ENCODE data around the gene NTF3.

Gene NTF3

DNA sequence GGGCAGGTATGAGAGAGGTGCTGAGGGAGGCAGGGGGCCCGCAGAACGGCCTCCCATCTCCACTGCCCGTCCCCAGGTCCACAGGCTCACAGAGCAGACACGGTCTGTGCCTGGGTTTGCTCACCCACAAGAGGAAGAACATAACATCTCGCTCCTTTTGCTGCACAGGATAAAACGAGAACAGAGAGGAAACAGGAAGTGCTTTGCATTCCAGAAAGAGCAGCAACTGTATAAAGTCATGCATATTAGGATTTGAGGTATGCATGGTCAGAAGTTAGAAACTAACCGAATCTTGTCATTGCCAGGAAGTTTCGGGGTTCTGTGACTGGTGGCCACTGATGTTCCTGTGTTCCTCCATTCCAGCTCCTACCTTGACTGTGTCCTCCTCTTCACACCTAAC lies 25.0 kb downstream of the NTF3 start:
- no peak for DNase-seq

DNA sequence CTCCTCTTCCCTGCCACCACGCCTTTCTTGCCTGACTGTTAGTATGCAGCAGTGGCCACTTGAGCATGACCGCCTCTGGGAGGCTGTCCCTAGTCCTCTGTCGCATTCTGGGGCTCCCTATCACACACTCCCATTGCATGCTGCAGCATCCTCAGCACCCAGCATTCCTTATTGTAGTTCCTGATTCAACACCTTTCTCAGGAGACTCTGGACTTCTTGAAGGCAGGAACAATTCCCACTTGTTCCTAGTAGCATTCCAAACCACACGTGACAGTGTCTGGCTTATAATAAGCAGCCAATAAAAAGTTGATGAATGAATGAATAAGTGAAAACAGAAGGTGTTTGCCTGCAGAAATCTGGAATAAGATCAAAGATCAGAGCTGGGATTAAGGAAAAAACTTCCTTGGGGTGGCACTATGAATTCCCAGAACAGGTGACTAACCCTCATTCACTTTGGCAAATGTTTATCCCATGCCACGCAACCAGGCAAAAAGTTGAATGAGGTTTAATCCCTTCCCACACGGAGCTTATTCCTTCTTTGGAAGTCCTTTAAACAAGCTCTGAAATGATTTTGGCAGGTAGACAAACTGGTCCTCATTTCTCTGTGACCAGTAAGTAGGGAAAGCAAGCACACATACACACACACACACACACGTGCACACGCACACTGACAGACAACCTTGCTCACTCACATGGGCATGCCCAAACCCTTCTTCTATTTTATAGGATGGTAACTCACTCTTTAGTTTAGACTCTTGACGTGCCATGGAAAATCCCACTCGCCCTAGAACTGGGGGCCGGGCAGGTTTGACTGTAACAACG lies 26.5 kb downstream of the NTF3 start:
- no peak for DNase-seq

DNA sequence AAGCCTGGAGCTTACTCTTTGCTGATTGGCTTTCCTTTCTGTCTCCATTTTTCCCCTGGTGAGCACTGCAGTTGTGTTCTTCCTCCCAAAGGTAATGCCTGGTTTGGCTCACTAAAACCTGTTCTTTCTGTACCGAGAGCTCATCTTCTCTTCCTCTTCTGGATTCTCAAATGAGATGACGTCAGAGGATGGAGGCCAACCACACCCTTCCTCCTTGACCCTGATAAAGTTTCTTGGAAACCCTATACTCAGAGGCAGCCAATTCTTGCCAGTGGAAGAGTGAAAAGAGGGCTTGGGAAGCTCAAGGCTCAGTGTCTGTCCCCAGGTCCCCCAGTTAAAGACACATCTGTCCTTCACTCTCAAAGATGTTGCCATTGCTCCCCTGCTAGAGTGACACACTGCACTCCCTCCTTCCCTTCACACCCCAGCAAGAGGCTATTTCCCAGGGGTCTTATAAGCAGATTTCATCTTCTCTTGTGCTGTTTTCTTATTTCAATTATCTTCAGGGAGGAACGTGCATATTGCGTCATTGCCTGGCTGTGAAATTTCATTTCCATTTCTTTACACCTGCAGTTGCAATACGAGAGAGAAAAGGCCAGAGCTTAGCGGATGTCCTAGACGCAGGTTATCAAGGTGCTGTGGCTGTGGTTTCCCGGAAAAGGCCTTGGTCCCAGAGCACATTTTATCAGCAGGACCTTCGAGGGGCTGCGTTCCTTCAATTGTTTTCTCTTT lies 27.3 kb downstream of the NTF3 start:
- no peak for DNase-seq

DNA sequence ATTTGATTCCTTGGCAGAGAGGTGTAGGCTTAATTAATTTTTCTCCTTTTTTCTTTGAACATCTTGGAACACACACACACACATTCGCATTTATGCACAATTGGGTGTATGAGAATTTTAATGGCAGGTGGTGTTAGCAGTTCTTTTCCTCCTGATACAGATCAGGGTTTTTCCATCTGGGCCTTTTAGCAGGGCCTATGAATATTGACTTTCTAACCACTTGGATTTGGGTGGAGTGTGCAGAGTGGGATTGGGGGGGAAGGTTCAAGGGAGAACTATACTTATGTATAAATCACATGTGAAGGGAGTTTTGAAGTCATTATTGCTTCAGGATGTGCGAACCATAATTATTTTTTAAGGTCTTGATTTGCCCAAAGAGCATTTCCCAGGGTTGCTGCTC lies 28.9 kb downstream of the NTF3 start:
- no peak for DNase-seq

DNA sequence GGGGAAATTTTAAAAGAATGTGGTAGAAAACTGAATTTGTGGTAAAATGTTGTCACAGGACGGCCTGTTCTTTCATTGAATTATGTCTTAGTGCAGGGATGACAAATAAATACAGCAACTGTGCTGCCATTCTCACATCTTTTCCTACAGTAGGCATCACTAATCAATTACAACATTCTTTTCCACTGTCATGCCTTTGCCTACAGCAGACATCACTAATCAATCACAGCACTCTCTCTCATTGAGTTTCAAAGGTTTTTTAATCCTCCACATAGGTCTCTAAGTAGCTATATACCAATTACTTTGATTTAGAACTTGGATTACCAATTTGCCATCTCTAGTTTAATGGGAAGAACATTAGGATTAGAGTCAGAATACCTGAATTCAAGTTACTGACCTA lies 30.1 kb downstream of the NTF3 start:
- DNase-seq = no peak

DNA sequence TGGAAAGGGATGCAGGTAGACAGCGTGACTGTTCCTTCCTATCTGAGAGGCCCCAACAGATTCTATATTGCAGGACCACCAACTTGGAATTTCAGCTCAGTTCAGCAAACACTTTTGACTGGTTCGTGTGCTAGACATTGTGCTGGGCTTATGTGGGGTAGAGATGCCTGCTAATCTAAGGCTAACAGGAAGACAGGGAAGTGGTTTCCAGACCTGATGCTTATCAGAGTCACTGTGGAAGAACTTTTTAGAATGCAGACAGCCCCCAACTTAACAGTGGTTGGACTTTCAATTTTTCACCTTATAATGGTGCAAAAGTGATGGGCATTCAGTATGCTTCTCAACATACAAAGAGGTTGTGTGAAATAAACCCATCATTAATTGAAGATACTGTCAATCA lies 32.2 kb downstream of the NTF3 start:
- DNase-seq = no peak

DNA sequence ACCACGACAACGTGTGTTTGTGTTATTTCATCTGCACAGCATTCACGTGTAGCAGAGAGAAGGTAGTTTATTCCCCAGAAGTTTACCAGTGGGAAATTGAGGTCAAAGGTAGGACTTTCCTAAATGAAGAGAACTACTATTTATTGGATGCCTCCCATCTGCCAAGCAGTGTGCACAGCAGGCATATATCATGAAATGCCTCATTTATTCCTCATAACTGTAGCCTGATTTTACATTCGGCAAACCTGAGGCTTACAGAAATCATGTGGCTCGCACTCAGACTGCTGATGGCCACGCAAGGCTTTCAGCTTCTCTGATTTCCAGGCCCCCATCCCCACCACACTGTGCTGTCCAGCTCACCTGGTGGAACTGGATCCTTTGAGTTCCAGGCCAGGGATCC lies 33.5 kb downstream of the NTF3 start:
- DNase-seq = no peak

DNA sequence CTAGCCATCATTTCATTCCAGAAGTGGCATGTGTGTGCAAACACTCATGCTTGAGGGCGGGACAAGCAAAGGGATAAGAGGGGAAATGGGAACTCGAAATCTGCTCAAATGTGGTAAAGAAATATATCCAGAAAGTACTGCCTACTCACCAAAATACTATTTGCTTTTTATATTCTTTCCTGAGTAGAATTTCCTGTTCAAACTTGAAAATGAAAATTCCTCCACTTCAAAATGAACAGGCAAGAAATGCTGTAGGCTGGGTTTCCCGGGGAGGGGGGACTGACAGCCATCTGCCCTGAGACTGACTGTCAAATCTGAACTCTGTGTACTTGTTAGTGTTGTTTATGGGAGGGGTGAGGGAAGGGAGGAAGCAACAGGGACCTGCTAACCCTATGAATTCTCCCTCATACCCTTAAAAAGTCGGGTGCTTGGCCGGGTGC lies 34.6 kb downstream of the NTF3 start:
- no peak for DNase-seq

DNA sequence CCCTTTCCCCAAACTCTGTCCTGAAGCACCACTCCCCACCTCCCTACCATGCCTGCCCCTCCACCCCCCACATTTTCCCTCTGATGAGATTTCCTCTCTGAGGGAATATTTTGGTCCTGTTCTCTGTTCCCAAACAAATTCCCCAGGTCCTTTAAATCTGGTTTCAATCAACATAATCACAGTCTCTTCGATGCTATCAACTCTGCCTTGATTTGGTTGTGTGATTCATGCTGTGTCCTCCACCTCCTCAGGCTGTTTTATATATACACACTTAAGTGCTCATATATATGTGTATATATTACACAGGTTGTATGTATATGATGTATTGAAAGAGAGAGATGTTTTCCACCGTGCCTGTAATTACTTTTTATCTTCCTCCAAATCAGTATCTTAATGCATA lies 36.0 kb downstream of the NTF3 start:
- DNase-seq = no peak

DNA sequence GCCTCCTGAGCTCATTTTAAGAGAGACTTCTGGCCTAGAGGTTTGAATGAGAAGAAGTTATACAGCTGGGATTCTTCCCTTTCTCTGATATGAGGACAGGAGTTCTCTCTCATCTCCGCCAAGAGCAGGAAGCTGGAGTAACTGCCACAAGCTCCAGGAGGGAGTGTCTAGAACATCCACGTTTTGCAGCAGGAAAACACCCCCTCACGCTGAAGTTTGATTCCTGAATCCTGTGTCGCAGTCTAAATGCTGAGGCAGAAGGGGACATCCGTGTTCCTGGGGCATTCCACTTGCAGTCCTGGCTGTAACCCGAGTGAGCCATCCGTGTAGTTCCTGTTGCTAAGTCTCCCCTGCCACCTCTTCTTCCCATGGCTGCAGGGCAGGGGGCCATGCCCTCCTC lies 38.3 kb downstream of the NTF3 start:
- no peak for DNase-seq

DNA sequence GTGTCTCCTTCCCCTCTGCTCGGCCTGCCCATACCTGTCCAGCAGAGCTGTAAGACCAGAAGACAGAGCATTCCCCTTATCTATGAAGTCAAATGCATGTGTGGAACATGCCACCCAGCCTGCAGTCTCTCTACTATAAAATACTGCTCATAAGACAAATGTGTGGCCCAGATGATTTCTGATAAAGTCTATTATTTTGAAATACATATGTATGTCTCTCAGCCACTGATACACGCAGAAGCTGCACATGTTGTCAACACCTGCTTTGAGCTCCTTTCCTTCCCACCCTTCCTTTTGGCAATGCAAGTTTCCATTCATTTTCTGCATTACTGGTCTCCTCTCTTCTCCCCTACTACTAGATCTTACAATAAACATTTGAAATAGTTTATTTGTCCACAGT lies 38.8 kb downstream of the NTF3 start:
- no peak for DNase-seq

DNA sequence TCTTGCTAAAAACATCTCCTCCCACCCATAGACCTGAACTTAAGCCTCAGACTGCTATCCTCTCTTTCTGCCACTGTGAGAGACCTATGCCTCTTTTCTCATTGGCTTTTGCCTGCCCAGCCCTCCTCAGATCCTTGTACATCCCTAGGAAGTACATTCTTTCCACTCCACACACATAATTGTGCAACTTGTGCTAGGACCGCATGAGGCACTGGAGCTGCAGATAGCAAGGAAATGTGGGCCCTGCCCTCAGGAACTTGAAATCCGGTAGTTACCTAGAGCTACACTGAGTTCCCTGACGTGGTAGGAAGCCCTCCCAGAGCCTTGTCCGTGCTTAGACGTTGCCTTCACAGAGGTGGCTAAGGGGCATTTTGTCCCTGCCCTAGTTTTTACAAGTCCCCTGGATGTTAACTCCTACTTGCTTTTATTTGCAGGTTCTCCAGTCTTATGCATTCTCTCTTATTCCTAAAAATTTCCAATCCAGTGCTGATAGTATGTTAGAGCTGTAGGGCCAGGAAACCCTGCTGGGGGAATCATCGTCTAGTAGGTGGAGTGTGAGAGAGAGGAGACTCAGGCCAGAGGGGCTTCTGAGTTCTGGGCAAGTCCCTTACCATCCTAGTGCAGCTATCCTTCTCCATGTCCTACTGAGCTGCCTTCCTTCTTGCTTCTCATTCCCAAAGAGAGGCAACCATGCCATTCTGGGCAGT lies 41.3 kb downstream of the NTF3 start:
- no peak for DNase-seq

DNA sequence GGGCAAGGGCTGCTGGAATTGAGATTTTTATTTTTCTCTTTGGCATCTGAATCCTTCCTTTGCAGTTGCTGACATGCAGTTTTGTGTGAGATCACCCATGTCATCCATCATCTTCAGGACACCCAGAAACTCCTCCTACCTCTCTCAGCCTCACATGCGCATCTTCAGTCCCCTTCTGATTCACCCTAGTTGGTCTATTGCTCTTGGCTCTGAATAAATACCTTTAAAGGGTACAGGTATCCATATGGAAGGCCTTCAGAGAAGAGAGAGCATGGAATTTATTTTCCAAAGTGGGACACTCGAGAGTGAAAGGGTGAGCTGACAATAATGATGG lies 41.8 kb downstream of the NTF3 start:
- no peak for DNase-seq

DNA sequence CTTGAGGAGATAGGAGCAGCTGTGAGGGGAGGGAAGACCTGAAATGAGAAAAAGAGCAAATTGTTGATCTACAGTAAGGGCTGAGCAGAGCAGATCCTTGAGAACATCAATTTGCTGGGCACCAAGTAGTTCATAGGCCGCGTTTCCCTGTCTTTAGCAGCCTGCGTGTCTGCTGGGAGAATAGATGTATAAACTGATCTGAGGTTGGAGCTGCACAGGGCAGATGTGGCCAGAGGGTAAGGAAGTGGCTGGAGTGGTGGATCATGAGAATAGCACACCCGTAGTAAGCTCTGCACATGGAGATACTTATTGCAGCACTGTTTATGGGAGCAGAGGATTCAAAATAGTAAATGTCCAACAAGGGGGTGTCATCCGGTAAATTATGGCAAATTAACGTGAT lies 44.4 kb downstream of the NTF3 start:
- no peak for DNase-seq

DNA sequence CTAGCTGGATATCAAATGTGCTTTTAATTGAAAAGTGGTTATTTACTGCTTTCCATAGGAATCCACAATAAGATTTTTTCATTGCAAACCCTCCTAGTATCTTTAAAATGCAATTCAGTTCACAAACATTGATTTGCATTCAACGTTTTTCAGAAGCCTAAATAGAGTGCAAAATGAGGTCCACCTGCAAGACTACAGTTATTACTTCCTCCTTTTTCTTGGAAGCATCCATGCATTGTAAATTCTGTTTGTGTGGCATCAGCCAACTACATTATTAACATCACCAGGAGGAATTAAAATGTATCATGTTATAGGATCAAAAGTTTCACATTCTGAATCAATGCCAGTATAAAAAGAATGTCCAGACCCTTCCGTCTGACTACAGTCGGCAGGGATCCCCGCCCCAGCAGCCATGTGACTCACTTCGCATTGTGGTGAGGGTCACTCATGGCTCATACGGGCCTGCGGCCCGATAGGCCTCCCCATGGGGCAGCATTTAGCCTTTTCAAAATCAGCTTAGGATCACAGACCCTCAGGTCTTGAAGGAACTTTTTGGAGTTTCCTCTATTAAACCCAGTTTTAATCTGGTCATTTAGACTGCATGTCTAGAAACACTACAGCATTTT lies 46.3 kb downstream of the NTF3 start:
- DNase-seq = no peak

DNA sequence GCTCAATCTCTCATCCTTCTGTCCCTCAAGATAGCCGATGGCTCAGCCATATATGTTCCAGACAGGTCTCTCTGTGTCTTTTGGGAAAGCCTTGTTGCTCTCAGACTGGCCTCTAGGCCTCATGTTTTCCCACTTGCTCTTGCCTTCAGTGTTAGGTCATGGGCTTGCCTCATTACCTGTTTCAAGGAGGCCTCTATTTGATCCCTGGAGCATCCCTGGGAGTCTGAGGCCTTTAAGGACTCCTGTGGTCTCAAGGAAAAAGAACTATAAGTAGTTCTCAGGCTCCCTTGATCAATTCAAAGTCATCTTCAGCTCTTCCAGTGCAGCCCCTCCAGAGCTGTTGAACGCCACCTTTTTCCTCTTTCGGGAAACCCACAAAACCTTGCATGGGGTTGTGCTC lies 47.9 kb downstream of the NTF3 start:
- DNase-seq = no peak

DNA sequence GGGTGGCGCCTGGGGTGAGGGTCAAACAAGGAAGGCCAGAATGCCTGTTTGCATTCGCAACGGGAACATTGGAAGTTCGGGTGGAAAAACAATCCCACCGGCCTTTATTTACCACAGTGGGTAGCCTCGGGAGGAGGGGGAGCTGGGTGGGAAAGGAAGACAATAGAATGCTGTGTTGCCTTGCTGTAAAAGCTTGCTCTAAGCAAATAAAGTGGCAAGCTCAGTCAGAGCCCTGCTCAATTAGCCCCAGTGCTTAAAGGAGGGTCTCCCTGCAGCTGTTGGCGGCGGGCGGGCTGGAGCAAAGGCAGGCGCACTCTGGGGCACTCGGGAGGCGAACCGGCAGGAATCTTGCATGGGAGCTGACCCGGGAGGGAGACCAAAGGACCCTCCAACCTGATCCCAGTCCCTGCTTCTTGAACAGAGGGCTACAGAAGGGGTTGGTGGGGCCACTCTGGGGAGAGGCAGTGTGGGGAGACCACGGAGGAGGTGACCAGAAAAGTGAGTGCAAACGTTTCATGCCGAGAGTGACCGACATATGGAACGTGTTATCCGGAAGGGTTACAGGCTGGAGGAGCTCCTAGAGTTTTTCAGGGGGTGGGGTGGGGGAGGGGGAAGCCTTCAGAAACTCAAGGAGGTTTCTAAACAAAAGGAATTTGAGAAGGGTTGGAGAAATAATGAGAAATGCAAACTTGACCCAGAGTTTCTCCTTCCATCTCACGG lies 48.5 kb downstream of the NTF3 start:
- DNase-seq = no peak

DNA sequence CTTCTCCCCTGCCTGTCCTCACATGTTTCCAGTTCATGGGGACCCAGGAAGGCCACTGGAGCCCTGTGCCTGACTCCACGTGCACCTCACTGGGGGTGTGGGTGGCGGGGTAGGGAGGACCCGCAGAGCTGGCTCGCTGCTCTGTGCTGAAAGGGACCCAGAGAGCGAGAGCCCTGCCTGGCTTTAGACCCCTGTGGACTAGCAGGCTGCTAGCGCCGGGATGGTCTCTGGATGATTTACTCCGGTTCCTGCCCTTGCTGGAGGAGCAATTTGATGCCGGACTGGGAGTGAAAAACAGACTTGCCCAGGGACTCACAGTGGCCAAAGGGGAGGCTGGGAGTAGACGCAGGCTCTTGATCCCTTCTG lies 49.0 kb downstream of the NTF3 start:
- no peak for DNase-seq

DNA sequence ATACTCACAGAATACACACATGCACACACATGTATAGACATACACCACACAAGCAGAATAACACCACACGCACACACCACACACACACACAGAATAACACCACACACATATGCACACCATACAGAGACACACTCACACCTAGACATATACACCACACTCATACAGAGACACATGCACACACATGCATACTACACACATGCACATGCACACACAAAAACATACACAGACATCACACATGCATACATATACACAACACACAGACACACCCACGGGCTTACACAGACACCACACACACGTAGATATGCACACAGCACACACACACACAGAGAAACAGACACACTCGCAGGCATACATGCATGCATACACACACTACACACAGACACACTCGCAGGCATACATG lies 49.7 kb downstream of the NTF3 start:
- DNase-seq = no peak

DNA sequence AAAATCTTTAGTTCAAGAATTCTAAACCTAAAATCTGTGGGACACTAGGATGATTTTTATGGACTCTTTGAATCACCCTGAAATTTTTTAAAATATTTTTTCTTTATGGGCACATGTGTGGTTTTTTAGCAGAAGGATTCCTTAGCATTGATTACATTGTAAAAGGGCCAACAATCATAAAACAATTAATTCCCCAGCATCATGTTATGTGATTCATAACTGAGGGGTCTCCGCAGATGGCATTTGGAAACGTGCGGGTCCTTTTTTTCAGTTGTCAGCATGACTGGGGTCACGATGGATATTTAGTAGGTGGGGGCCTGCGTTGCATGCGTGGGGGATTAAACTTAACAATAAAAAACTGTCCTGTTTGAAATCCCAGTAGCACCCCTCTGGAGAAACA lies 52.5 kb downstream of the NTF3 start:
- DNase-seq = no peak

DNA sequence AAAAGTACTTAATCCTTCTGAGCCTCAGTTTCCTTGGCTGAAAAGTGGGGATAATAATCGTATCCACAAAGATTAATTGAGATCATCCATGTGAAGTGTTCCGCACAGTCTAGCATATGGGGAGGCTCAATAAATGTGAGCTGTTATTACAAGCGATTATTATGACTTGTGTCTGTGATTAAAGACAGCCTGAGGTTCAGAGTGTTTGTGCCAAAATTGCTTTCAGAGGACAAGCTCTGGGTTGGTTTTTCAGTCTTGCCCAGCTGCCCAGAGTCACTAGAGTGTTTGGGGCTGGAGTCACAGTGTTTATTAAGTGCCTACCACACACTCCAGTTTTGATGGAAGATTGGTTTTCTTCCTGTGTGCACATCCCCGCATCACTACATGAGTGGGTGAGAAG lies 53.5 kb downstream of the NTF3 start:
- DNase-seq = no peak

DNA sequence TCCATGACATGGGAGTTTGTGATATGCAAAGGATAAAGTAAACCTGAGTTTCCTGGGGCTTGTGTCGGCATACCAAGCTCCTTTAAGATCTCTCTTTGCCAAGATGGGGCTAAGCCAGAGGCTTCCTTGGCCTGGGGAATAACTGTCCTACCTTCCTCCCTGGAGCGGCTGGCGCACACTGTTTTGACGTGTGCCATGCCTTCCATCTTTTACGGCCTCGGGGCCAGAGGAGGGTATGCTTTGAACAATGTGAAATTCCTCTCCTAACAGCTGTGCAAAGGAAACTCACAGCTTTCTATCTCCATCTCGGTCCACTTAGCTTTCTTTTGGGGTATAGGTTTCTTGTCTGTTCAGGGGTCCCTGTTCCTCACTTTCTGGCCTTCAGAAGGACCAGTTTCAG lies 55.2 kb downstream of the NTF3 start:
- DNase-seq = no peak

Measured in hypothalamus (tissue), 51 donors.